ENCODE data around the gene PTRHD1. TPM values are rescaled to one million over a fixed set of nuclear protein-coding genes. Genes with fewer than 3 reads are reported as not detected.

The PTRHD1 gene
- 10 to 100 TPM; 19.6 to 43.4 (median 41.9) TPM for total RNA-seq
- long read RNA-seq, donor 1, transcript PTRHD1-201 (2 exons, 1,105 nt) = major isoform, 17 of 17 reads
- long read RNA-seq, donor 1, partial matches to known transcripts = 0 of 17 reads
- long read RNA-seq, donor 1, other reads (novel, unspliced or antisense) = 0 of 17 reads
- long read RNA-seq, donor 2, transcript PTRHD1-201 (2 exons, 1,105 nt) = major isoform, 55 of 55 reads
- long read RNA-seq, donor 2, partial matches to known transcripts = 0 of 55 reads
- long read RNA-seq, donor 2, other reads (novel, unspliced or antisense) = 0 of 55 reads

GRCh38 chr2:24792874-24793760 lies at the start of gene PTRHD1, which contains the start of gene CENPO:
Gene PTRHD1, minus strand, starts transcription at chr2:24793391. Its CDS starts 14 bp downstream, at chr2:24793377.
Gene CENPO, plus strand, starts transcription at chr2:24793425. Its CDS starts 495 bp downstream, at chr2:24793920.
- Histone ChIP-seq H3K36me3 (ENCODE audit: low read depth) (no peaks in the 10 kb centered on the region), H3K4me1 (ENCODE audit: low read depth) (peaks cover 7% of the 10 kb centered on the region), H3K4me3 (peak within 1 kb of the TSS; percentile 48), H3K9me3 (no peaks in the 10 kb centered on the region)
- peak; percentile 96 to 98 (median 98) for DNase-seq
- intact Hi-C loops (cut with DNase I, micrococcal nuclease) = no loop called here
- ATAC-seq = peak; percentile 98
- peak; percentile 60 for TF ChIP-seq CTCF (IDR thresholded peaks at IDR 0.05)

- DNase-seq (peak in 1 of 3 donors; percentile 21), ATAC-seq (no peak)
- no peaks in the 10 kb centered on the region for H3K4me1 ChIP-seq (ENCODE audit: low read depth)
- TF ChIP-seq CTCF (IDR thresholded peaks at IDR 0.05) = no peak
- intact Hi-C loops (cut with DNase I, micrococcal nuclease) = no loop called here
- no peak overlapping the region for H3K4me3 ChIP-seq
- no peaks in the 10 kb centered on the region for H3K9me3 ChIP-seq
- H3K36me3 ChIP-seq (ENCODE audit: low read depth) = no peaks in the 10 kb centered on the region
Measured at GRCh38 chr2:24842081-24843050, 49.2 kb upstream of the PTRHD1 start.

GRCh38 chr2:24840962-24841945 lies 48.1 kb upstream of the PTRHD1 start:
- Histone ChIP-seq H3K4me3 (no peak overlapping the region), H3K36me3 (ENCODE audit: low read depth) (no peaks in the 10 kb centered on the region), H3K9me3 (no peaks in the 10 kb centered on the region), H3K4me1 (ENCODE audit: low read depth) (no peaks in the 10 kb centered on the region)
- intact Hi-C loops (cut with DNase I, micrococcal nuclease) = no loop called here
- ATAC-seq (no peak), DNase-seq (no peak)
- no peak for TF ChIP-seq CTCF (IDR thresholded peaks at IDR 0.05)

- Histone ChIP-seq H3K9me3 (no peaks in the 10 kb centered on the region), H3K4me3 (no peak overlapping the region), H3K4me1 (ENCODE audit: low read depth) (no peaks in the 10 kb centered on the region), H3K36me3 (ENCODE audit: low read depth) (no peaks in the 10 kb centered on the region)
- no peak for ATAC-seq
- no peak for TF ChIP-seq CTCF (IDR thresholded peaks at IDR 0.05)
- intact Hi-C loops (cut with DNase I, micrococcal nuclease) = no loop called here
- DNase-seq = peak in 1 of 3 donors; percentile 8
Measured at GRCh38 chr2:24840164-24840869, 47.1 kb upstream of the PTRHD1 start.

All from mucosa of descending colon (tissue), 3 donors.